Liver (tissue), 3 donors: Measurements from ENCODE around the gene FBXW7.

Experiments used
- FOXA1 ChIP-seq: IDR thresholded peaks from 2 replicates; pipeline ENCODE4 v1.6.1; 2016; ENCODE audit warnings: antibody characterized with exemption
- GABPA ChIP-seq, 2 donors: IDR thresholded peaks in 1 of 2; conservative IDR thresholded peaks in 1 of 2; 2 replicates each; pipeline ENCODE4 v1.6.1; 2016; ENCODE audit warnings: antibody characterized with exemption in 2 of 2, mild to moderate bottlenecking in 1 of 2, moderate library complexity in 1 of 2
- JUND ChIP-seq, 2 donors: IDR thresholded peaks; 2 replicates each; pipeline ENCODE4 v1.6.1; 2016; ENCODE audit warnings: antibody characterized with exemption in 2 of 2
- NR2F2 ChIP-seq: IDR thresholded peaks from 2 replicates; pipeline ENCODE4 v1.6.1; 2016; ENCODE audit warnings: antibody characterized with exemption
- RAD21 ChIP-seq, 2 donors: IDR thresholded peaks; 2 replicates each; pipeline ENCODE4 v1.6.1; 2016; ENCODE audit warnings: antibody characterized with exemption in 2 of 2, mild to moderate bottlenecking in 2 of 2
- RXRA ChIP-seq, 2 donors: IDR thresholded peaks; 2 replicates each; pipeline ENCODE4 v1.6.1; 2017 to 2018; ENCODE audit warnings: antibody characterized with exemption in 2 of 2, mild to moderate bottlenecking in 1 of 2
- SP1 ChIP-seq: IDR thresholded peaks from 2 replicates; pipeline ENCODE4 v1.6.1; 2018; ENCODE audit warnings: antibody characterized with exemption, mild to moderate bottlenecking
- TAF1 ChIP-seq: conservative IDR thresholded peaks from 2 replicates; pipeline ENCODE4 v1.6.1; 2016; ENCODE audit warnings: antibody characterized with exemption, mild to moderate bottlenecking
- TF ChIP-seq, protein P1 (sequence below): fragments of 150-350 bp; IDR thresholded peaks from 2 replicates; pipeline ENCODE4 v1.5.1; 2017; ENCODE audit warnings: improper control_type of control experiment, low read depth, low read length; ENCODE audit not compliant: missing input control
- TF ChIP-seq, protein P2 (sequence below): IDR thresholded peaks from 2 replicates; pipeline ENCODE4 v1.6.1; 2016; ENCODE audit warnings: antibody characterized with exemption
- TF ChIP-seq, protein P3 (sequence below): IDR thresholded peaks from 2 replicates; pipeline ENCODE4 v1.6.1; 2016; ENCODE audit warnings: antibody characterized with exemption
- TF ChIP-seq, protein P4 (sequence below): IDR thresholded peaks from 2 replicates; pipeline ENCODE4 v1.6.1; 2016; ENCODE audit warnings: antibody characterized with exemption, mild to moderate bottlenecking
- donor health status: healthy.
- donor health status: healthy.

DNA sequence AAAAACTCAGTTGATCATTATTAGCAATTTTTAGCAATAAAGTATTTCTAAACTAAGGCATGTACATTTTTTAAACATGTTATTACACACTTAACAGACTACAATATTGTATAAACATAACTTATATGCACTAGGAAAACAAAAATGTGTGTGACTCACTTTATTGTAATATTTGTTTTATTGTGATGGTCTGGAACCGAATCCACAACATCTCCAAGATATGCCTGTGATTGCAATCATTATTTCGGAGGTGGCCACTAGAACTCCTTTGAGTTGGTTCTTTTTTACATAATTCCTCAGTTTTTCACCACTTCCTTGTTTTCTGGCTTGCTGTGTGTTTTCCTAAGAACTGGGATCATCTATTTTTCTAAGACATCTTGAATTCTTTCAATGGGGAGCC, 53.7 kb downstream of the FBXW7 start:
- TF ChIP-seq RAD21 (IDR thresholded peaks at IDR 0.05) (no peak), RXRA (IDR thresholded peaks at IDR 0.05) (no peak), JUND (IDR thresholded peaks at IDR 0.05) (no peak), GABPA (IDR thresholded peaks at IDR 0.05 in 1 of 2, conservative IDR thresholded peaks at IDR 0.05 in 1 of 2) (no peak), SP1 (no peak), NR2F2 (no peak), TAF1 (no peak), FOXA1 (no peak)
- TF ChIP-seq, protein P1, sequence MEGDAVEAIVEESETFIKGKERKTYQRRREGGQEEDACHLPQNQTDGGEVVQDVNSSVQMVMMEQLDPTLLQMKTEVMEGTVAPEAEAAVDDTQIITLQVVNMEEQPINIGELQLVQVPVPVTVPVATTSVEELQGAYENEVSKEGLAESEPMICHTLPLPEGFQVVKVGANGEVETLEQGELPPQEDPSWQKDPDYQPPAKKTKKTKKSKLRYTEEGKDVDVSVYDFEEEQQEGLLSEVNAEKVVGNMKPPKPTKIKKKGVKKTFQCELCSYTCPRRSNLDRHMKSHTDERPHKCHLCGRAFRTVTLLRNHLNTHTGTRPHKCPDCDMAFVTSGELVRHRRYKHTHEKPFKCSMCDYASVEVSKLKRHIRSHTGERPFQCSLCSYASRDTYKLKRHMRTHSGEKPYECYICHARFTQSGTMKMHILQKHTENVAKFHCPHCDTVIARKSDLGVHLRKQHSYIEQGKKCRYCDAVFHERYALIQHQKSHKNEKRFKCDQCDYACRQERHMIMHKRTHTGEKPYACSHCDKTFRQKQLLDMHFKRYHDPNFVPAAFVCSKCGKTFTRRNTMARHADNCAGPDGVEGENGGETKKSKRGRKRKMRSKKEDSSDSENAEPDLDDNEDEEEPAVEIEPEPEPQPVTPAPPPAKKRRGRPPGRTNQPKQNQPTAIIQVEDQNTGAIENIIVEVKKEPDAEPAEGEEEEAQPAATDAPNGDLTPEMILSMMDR = no peak
- TF ChIP-seq, protein P2, sequence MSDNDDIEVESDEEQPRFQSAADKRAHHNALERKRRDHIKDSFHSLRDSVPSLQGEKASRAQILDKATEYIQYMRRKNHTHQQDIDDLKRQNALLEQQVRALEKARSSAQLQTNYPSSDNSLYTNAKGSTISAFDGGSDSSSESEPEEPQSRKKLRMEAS = no peak
- TF ChIP-seq, protein P3, sequence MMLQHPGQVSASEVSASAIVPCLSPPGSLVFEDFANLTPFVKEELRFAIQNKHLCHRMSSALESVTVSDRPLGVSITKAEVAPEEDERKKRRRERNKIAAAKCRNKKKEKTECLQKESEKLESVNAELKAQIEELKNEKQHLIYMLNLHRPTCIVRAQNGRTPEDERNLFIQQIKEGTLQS = no peak
- TF ChIP-seq, protein P4, sequence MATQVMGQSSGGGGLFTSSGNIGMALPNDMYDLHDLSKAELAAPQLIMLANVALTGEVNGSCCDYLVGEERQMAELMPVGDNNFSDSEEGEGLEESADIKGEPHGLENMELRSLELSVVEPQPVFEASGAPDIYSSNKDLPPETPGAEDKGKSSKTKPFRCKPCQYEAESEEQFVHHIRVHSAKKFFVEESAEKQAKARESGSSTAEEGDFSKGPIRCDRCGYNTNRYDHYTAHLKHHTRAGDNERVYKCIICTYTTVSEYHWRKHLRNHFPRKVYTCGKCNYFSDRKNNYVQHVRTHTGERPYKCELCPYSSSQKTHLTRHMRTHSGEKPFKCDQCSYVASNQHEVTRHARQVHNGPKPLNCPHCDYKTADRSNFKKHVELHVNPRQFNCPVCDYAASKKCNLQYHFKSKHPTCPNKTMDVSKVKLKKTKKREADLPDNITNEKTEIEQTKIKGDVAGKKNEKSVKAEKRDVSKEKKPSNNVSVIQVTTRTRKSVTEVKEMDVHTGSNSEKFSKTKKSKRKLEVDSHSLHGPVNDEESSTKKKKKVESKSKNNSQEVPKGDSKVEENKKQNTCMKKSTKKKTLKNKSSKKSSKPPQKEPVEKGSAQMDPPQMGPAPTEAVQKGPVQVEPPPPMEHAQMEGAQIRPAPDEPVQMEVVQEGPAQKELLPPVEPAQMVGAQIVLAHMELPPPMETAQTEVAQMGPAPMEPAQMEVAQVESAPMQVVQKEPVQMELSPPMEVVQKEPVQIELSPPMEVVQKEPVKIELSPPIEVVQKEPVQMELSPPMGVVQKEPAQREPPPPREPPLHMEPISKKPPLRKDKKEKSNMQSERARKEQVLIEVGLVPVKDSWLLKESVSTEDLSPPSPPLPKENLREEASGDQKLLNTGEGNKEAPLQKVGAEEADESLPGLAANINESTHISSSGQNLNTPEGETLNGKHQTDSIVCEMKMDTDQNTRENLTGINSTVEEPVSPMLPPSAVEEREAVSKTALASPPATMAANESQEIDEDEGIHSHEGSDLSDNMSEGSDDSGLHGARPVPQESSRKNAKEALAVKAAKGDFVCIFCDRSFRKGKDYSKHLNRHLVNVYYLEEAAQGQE = no peak
